Lower leg skin (tissue), 3 donors: ENCODE results near the gene CEP128.

Experiments used
- CTCF ChIP-seq, 3 donors: fragments of 450-650 bp; IDR thresholded peaks; one replicate each; pipeline ENCODE4 v1.5.1; 2016; ENCODE audit warnings: antibody characterized with exemption in 3 of 3, mild to moderate bottlenecking in 3 of 3, moderate library complexity in 2 of 3
- POLR2A ChIP-seq, 2 donors: fragments of 450-650 bp; IDR thresholded peaks; one replicate each; pipeline ENCODE4 v1.6.1; 2016 to 2017; ENCODE audit warnings: antibody characterized with exemption in 2 of 2, mild to moderate bottlenecking in 1 of 2, moderate library complexity in 1 of 2

- TF ChIP-seq CTCF (IDR thresholded peaks at IDR 0.05), result no peak
- TF ChIP-seq POLR2A (IDR thresholded peaks at IDR 0.05), result no peak
These were observed 296.7 kb downstream of the CEP128 start for GRCh38 chr14:80644826-80645225.
